Right renal pelvis (tissue), 4 donors: Measurements from ENCODE around the gene EPC1. TPM values are rescaled to one million over a fixed set of nuclear protein-coding genes. Genes with fewer than 3 reads are reported as not detected.

Experiments
- DNase-seq, 4 donors: peaks; one replicate each; pipeline ENCODE4 v3.0.0-alpha.2; 2013; ENCODE audit warnings: low read depth in 4 of 4, low spot score in 3 of 4, missing footprints in 1 of 4
- polyA plus RNA-seq, 4 donors: library from polyadenylated mRNA; unstranded; fragments of 120-200 nt; gene quantifications; one replicate each; pipeline ENCODE4 v1.2.1, GENCODE V29; 2013; ENCODE audit not compliant: insufficient read length in 4 of 4

The EPC1 gene
- polyA plus RNA-seq, 4 donors = 55.9 to 75.3 (median 66.4) TPM

DNA sequence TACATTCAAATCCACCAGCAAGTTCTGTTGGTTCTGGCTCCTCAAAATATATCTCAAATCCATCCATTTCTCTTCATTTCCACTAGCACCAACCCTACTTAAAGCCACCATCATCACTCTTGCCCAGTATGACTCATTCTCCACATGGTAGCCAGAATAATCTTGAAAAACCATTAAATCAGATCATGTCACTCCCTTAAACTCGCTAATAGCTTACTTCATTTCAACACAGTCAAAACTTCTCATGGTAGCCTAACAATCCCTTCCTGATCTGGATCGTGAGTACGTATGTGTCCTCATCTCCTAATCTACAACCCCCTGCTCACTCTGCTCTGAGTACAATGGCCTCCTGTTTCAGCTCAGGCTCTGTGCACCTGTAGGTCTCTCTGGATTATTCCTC, 8.7 kb downstream of the EPC1 start:
- DNase-seq = no peak

DNA sequence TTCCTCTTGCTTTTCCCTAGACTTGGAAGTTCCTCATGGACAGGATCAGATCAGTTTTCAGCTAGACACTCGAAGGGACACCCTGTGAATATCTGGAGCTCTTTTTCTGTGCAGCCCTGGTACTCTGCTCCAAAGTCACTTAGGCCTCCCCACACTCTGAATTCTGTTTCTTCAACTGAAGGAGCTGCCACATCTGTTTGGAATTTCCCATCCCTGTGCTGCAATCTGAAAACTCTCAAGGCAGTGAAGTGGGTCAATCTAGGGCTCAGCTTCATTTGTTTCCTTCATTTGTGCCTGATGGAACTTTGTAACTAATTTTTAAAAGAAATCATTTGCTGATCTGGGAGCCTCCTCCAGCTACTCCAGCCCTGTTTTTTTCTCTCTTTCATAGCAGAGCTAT, 9.6 kb downstream of the EPC1 start:
- DNase-seq = no peak

- DNase-seq = no peak
Observed at GRCh38 chr10:32333849-32334248, 13.1 kb downstream of the EPC1 start.

DNA sequence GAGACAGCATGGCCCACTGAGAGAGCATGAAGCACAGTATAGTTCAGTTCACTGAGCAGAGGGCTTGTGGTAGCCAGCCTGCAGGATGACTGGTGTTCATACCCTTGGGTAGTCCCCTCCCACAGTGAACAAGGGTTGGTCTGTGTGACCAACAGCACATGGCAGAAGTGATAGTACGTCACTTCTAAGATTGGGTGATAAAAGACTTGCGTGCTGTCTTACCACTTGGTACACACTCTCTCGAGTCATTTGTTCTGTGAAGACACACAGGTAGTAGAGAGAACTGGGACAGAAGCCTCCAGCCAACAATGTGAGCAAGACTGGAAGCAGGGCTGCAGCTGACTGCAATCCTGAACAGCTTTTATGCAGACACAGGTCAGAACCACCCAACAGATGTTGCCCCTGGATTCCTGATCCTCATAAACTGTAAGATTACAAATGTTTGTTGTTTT, 14.6 kb downstream of the EPC1 start:
- DNase-seq = no peak

GRCh38 chr10:32331606-32332005, 15.4 kb downstream of the EPC1 start:
- DNase-seq = no peak

DNA sequence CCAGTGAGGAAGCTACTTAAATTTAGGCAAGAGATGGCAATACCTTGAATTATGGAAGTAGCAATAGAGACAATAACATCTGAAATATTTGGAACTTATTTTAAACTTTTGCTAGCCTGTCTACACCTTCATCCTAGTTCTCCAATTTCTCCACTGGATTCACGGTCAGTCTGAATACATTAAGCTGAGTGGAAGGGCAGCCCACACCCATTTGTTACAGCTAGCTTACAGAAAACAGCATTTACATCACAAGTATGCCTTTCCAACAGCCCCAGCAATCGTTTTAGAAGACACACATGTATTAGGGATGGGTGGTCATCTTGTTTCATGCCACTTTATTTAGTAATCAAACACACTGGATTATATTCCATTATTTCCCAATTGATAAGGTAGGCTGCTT, 16.7 kb downstream of the EPC1 start:
- no peak for DNase-seq

DNA sequence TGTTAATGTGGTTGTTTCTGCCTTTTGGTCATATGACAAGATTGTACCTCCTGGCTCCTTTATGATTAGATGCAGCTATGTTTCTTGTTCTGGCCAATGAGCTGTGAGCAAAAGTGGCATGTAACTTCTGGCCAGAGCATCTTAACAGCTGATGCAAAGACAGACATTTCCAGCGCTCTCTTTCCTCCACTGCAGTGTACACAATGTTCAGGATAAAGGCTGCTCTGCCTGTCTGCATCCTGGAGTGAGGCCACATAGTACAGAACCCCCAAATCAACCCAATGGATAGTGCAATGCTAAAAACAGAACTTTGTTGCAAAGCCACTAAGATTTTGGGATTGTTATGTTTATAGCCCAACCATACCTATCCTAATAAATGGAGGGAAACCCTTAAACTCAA, 17.9 kb downstream of the EPC1 start:
- DNase-seq = no peak

GRCh38 chr10:32328499-32328898, 18.5 kb downstream of the EPC1 start:
- no peak for DNase-seq

DNA sequence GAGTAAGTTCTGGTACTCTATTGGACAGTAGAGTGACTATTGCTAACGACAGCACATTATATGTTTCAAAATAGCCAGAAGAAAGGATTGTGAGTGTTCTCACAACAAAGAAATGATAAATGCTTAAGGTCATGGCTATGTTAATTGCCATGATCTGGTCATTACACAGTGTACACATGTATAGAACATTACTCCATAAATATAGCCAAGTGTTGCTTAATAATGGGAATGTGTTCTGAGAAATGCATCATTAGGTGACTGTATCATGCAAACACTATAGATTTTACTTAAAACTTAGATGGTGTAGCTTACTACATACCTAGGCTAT, 19.6 kb downstream of the EPC1 start:
- no peak for DNase-seq

DNA sequence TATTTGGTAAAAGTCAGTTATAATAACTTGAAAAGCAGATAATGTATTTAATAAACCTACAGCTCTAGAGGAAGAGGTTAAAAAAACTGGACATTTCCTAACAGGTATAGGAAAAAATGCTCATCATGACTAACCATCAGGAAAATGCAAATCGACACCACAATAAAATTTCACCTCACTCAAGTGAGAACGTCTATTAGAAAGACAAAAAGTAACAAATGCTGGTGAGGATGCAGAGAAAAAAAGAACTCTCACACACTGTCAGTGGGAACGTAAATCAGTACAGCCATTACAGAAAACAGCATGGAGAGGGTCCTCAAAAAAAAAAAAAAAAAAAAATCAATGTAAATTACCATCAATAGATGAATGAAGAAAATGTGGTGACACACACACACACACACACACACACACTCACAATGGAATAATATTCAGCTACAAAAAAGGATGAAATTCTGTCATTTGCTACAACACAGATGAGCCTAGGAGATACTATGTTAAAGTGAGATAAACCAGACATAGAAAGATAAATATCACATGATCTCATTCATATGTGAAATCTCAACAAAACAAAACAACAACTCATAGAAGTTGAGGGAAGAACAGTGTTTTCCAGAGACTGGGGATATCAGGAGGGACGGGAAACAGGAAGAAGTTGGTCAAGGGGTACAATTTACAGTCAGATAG, 20.1 kb downstream of the EPC1 start:
- no peak for DNase-seq

- DNase-seq = no peak
Observed at GRCh38 chr10:32326119-32326518, 20.8 kb downstream of the EPC1 start.

DNA sequence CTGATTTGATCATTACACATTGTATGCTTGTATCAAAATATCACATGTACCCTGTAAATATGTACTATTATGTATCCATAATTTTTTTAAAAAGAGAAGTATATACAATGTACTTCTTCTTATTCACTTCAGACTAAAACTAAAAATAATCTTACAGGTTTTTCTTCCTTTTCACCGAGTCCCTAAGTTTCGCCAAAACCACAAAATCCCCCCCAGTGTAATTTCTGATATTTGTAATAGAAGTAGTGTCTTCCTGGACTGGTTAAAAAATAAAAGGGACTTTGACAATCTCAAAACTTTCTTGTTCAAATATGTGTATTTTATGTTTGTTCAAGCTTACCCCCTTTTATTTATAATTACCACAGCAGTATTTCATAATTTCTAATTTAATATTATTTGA, 23.9 kb downstream of the EPC1 start:
- DNase-seq = no peak

- DNase-seq = no peak
Observed at GRCh38 chr10:32321016-32321631, 25.8 kb downstream of the EPC1 start.

DNA sequence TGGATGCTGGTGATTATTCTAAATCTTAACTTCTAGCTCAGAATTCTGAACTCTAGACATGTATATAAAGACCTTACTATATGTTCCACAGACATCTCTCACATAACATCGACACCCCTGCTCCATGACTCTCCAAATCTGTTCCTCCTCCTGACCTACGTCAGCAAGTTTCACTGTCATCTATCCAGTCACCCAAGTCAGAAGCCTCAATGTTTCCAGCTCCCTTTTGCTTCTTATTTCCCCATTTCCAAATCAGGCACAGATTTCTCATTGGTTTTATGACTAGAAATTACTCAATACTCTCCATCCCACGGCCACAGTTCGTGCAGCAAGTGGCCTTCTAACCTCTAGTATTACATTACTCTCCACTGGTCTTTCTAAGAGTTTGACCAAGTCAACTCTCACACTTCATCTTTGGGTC, 28.5 kb downstream of the EPC1 start:
- DNase-seq = no peak

- DNase-seq = no peak
Observed at GRCh38 chr10:32317795-32318357, 29.1 kb downstream of the EPC1 start.

GRCh38 chr10:32315424-32315823, 31.5 kb downstream of the EPC1 start:
- DNase-seq = no peak

GRCh38 chr10:32314588-32314987, 32.4 kb downstream of the EPC1 start:
- no peak for DNase-seq

DNA sequence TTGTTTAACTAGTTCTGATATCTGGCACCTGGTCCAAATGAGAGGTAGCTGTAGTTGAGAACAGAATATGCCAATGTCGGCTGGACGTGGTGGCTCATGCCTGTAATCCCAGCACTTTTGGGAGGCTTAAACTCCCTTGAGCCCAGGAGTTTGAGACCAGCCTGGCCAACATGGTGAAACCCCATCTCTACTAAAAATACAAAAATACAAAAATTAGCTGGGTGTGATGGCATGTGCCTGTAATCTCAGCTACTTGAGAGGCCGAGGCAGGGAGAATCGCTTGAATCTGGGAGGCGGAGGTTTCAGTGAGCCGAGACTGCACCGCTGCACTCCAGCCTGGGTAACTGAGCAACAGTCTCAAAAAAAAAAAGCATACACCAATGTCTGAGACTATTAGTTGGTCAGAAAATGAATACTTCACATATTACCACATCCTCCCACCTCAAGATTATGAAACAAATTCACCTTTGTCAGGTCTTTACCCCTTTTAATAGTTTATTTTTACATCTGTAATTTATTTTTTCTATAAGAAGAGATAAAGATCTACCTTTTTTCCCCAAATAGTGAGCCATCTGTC, 38.8 kb downstream of the EPC1 start:
- DNase-seq = no peak

DNA sequence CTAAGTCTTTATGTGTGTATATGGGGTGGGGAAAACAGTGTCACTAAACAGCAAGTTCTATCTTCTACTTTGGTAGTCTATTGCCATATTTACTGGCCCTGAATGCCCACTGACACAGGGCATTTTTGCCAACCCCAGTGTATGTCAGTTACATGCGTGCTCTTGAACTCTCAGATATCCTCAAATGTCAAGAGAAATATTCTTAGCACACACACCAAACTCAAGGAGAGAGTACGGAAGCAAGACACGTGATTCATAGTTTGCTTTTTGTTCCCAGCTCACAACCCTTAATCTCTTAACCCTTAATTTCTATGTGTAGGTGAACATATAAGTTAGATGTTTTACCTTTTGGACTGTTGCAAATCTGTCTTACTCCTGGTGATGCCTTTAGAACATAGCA, 39.3 kb downstream of the EPC1 start:
- DNase-seq = no peak

- DNase-seq = no peak
Observed at GRCh38 chr10:32299354-32299980, 47.5 kb downstream of the EPC1 start.

GRCh38 chr10:32298075-32298812, 48.7 kb downstream of the EPC1 start:
- no peak for DNase-seq
